Measurements from ENCODE around the gene GSK3B.

Gene GSK3B

GRCh38 chr3:120071259-120071658, 23.0 kb downstream of the GSK3B start:
- TF ChIP-seq CTCF (IDR thresholded peaks at IDR 0.05; ENCODE audit: borderline replicate concordance, extremely low read depth, low read length, poor library complexity, severe bottlenecking) (no peak), EZH2 (IDR thresholded peaks at IDR 0.05; ENCODE audit: borderline replicate concordance, low read depth, low read length, severe bottlenecking) (no peak)
- ATAC-seq (ENCODE audit: insufficient read depth, low read depth) (no peak), DNase-seq (no peak)
- peaks cover 100% of the 10 kb centered on the region for H3K79me2 ChIP-seq (ENCODE audit: insufficient read depth, low read length)
- no peak overlapping the region for H2AFZ ChIP-seq (ENCODE audit: low read depth, low read length)
- no peak overlapping the region for H3K27ac ChIP-seq (ENCODE audit: low read length)
- no peak overlapping the region for H3K4me2 ChIP-seq (ENCODE audit: insufficient read depth, low read length)
- H3K9me3 ChIP-seq (ENCODE audit: insufficient read depth, low read length, severe bottlenecking) = no peaks in the 10 kb centered on the region
- no peak overlapping the region for H3K4me3 ChIP-seq (ENCODE audit: low read depth in 1 of 2, low read length in 2 of 2)
- H3K27me3 ChIP-seq (ENCODE audit: insufficient read depth, low read length, poor library complexity) = no peaks in the 10 kb centered on the region
- H3K9ac ChIP-seq (ENCODE audit: low read depth, low read length) = no peak overlapping the region
- H4K20me1 ChIP-seq (ENCODE audit: insufficient read depth, low read length) = peaks cover 84% of the 10 kb centered on the region
- H3K36me3 ChIP-seq (ENCODE audit: insufficient read depth, low read length) = 0 out of 2 replicates have a peak, but pooled peaks cover 4% of the 10 kb centered on the region
- no peaks in the 10 kb centered on the region for H3K4me1 ChIP-seq (ENCODE audit: insufficient read depth, low read length)

- Histone ChIP-seq H3K4me3 (ENCODE audit: low read depth in 1 of 2, low read length in 2 of 2) (no peak overlapping the region), H4K20me1 (ENCODE audit: insufficient read depth, low read length) (peaks cover 85% of the 10 kb centered on the region), H3K79me2 (ENCODE audit: insufficient read depth, low read length) (peaks cover 100% of the 10 kb centered on the region), H3K27me3 (ENCODE audit: insufficient read depth, low read length, poor library complexity) (no peaks in the 10 kb centered on the region), H2AFZ (ENCODE audit: low read depth, low read length) (no peak overlapping the region), H3K4me2 (ENCODE audit: insufficient read depth, low read length) (no peak overlapping the region), H3K27ac (ENCODE audit: low read length) (no peak overlapping the region), H3K9me3 (ENCODE audit: insufficient read depth, low read length, severe bottlenecking) (no peaks in the 10 kb centered on the region), H3K9ac (ENCODE audit: low read depth, low read length) (no peak overlapping the region), H3K36me3 (ENCODE audit: insufficient read depth, low read length) (peaks cover 11% of the 10 kb centered on the region), H3K4me1 (ENCODE audit: insufficient read depth, low read length) (no peaks in the 10 kb centered on the region)
- no peak for DNase-seq
- no peak for ATAC-seq (ENCODE audit: insufficient read depth, low read depth)
- TF ChIP-seq CTCF (IDR thresholded peaks at IDR 0.05; ENCODE audit: borderline replicate concordance, extremely low read depth, low read length, poor library complexity, severe bottlenecking) = no peak
- TF ChIP-seq EZH2 (IDR thresholded peaks at IDR 0.05; ENCODE audit: borderline replicate concordance, low read depth, low read length, severe bottlenecking) = no peak
These were observed 23.8 kb downstream of the GSK3B start for GRCh38 chr3:120070263-120070981.

- no peak for DNase-seq
- H3K27me3 ChIP-seq (ENCODE audit: insufficient read depth, low read length, poor library complexity) = no peaks in the 10 kb centered on the region
- H2AFZ ChIP-seq (ENCODE audit: low read depth, low read length) = no peak overlapping the region
- H3K27ac ChIP-seq (ENCODE audit: low read length) = no peak overlapping the region
- no peaks in the 10 kb centered on the region for H3K4me1 ChIP-seq (ENCODE audit: insufficient read depth, low read length)
- H3K9me3 ChIP-seq (ENCODE audit: insufficient read depth, low read length, severe bottlenecking) = no peaks in the 10 kb centered on the region
- peaks cover 11% of the 10 kb centered on the region for H3K36me3 ChIP-seq (ENCODE audit: insufficient read depth, low read length)
- peaks cover 82% of the 10 kb centered on the region for H4K20me1 ChIP-seq (ENCODE audit: insufficient read depth, low read length)
- no peak overlapping the region for H3K4me2 ChIP-seq (ENCODE audit: insufficient read depth, low read length)
- ATAC-seq (ENCODE audit: insufficient read depth, low read depth) = no peak
- no peak overlapping the region for H3K9ac ChIP-seq (ENCODE audit: low read depth, low read length)
- peaks cover 100% of the 10 kb centered on the region for H3K79me2 ChIP-seq (ENCODE audit: insufficient read depth, low read length)
- no peak overlapping the region for H3K4me3 ChIP-seq (ENCODE audit: low read depth in 1 of 2, low read length in 2 of 2)
- TF ChIP-seq EZH2 (IDR thresholded peaks at IDR 0.05; ENCODE audit: borderline replicate concordance, low read depth, low read length, severe bottlenecking) (no peak), CTCF (IDR thresholded peaks at IDR 0.05; ENCODE audit: borderline replicate concordance, extremely low read depth, low read length, poor library complexity, severe bottlenecking) (no peak)
These were observed 27.2 kb downstream of the GSK3B start for GRCh38 chr3:120067083-120067482.

All from DND-41 (cell line).